Skeletal muscle satellite cell (primary cell): Measurements from ENCODE around the gene CA4.
"Not testable (repeated sequence)": the region's sequence is repeated elsewhere in the genome, so short reads cannot be mapped to it uniquely, and the experiment has no call there.

Source experiments
- H3K27me3 ChIP-seq: 2 replicates; pipeline ENCODE4 v1.7.0; 2013; ENCODE audit warnings: low read length; ENCODE audit not compliant: control insufficient read depth, insufficient read depth
- H3K36me3 ChIP-seq: 2 replicates; pipeline ENCODE4 v1.7.0; 2013; ENCODE audit warnings: mild to moderate bottlenecking, control low read depth, low read length; ENCODE audit not compliant: insufficient read depth
- H3K4me1 ChIP-seq: 2 replicates; pipeline ENCODE4 v1.7.0; 2013; ENCODE audit warnings: low read length; ENCODE audit not compliant: control insufficient read depth, insufficient read depth
- H3K4me2 ChIP-seq: 2 replicates; pipeline ENCODE4 v1.7.0; 2013; ENCODE audit warnings: mild to moderate bottlenecking, low read length
- H3K4me3 ChIP-seq: 2 replicates; pipeline ENCODE4 v1.7.0; 2013; ENCODE audit warnings: low read length
- H3K9ac ChIP-seq: 2 replicates; pipeline ENCODE4 v1.7.0; 2013; ENCODE audit warnings: mild to moderate bottlenecking, low read depth, low read length, moderate library complexity
- H3K9me3 ChIP-seq: replicated peaks from 2 replicates; pipeline ENCODE4 v1.7.0; 2013; ENCODE audit warnings: mild to moderate bottlenecking, control low read depth, low read length

The CA4 gene

DNA sequence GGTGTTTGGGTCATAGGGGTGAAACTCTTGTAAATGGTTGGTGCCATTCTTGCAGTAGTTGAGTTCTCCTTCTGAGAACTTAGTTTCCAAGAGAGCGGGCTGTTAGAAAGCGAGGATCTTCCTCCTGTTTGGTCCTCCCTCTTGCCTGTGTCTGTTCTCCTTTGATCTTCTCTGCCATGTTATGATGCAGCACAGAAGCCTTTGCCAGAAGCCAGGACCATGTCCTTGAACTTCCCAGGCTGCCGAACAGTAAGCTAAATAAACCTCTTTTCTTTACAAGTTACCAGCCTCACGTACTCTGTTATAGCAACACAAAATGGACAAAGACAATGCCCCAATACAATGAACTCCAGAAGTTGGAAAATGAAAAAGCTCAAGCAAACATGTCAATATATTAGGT, 40.3 kb downstream of the CA4 start:
- Histone ChIP-seq H3K36me3 (peaks cover 43% of the 10 kb centered on the region), H3K4me1 (peaks cover 14% of the 10 kb centered on the region)
- not testable (repeated sequence) for H3K9me3 ChIP-seq, H3K9ac ChIP-seq, H3K4me2 ChIP-seq, H3K27me3 ChIP-seq, H3K4me3 ChIP-seq

DNA sequence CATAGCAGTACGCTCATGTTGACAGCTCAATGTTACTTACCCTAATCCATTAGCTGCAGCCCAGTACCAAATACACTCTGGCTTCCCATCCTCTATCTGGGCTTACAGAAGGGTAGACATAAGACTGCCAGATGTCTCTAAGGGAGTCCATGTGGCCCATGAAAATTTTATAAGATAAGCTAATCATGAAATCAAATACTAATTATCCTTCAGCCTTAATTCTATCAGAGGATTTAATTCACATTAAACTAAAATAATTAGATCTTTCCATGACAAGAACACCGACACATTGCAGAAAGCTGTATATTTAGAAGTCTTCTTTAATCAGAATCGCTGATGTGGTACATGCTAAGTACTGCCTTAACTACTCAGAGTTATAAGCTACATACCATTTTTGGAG, 43.3 kb downstream of the CA4 start:
- H3K27me3 ChIP-seq, H3K4me2 ChIP-seq, H3K9ac ChIP-seq, H3K4me3 ChIP-seq, H3K9me3 ChIP-seq, H3K4me1 ChIP-seq: not testable (repeated sequence)
- peaks cover 42% of the 10 kb centered on the region for H3K36me3 ChIP-seq

DNA sequence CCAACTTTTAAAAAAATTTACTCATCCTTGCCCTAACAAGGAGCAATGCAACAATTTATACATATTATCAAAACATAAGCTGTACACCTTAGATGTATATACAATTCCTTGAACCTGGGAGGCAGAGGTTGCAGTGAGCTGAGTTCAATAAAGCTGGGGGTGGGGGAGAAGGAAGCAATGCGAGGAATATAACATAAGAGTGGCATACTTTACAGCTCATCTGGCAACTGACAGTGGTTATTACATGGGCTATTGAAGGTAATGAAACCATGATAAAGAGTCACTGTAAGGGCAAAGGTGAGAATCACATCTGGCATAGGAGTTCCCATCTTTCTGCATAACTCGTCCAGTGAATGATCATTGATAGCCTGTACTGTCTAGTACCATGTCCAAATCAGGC, 43.7 kb downstream of the CA4 start:
- no peak overlapping the region for H3K9ac ChIP-seq
- peaks cover 44% of the 10 kb centered on the region for H3K36me3 ChIP-seq
- H3K27me3 ChIP-seq = no peaks in the 10 kb centered on the region
- no peak overlapping the region for H3K4me2 ChIP-seq
- H3K4me1 ChIP-seq = no peaks in the 10 kb centered on the region
- H3K9me3 ChIP-seq = no peaks in the 10 kb centered on the region
- no peak overlapping the region for H3K4me3 ChIP-seq

DNA sequence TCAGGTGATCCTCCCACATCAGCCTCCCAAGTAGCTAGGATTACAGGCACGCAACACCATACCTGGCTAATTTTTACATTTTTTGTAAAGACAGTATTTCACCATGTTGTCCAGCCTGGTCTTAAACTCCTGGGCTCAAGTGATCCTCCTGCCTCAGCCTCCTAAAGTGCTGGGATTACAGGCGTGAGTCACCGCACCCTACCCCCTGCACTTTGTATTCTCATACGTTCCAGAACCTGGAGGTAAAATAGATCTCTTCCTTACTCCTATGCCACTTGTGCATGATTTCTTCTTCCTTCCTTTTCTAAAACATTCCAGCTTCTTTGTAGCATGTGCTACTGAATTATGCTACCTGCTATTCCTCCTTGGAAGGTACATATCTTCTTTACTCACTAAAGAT, 44.4 kb downstream of the CA4 start:
- not testable (repeated sequence) for H3K27me3 ChIP-seq, H3K4me3 ChIP-seq, H3K4me1 ChIP-seq, H3K4me2 ChIP-seq, H3K9ac ChIP-seq, H3K9me3 ChIP-seq
- H3K36me3 ChIP-seq = peaks cover 42% of the 10 kb centered on the region

DNA sequence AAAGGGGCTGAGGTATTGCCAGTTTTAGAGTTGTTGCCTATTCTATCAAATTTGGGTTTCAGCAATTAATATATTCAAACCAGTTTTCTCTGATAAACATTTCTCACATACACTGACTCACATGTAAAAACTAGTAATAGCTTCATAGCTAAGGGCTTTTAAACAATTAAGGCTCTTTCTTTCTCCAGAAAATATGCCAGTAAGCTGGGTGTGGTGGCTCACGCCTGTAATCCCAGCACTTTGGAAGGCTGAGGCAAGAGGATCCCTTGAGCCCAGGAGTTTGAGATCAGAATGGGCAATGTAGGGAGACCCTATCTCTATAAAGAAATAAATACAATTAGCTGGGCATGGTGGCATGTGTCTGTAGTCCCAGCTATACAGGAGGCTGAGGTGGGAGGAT, 48.9 kb downstream of the CA4 start:
- not testable (repeated sequence) for H3K4me3 ChIP-seq, H3K4me2 ChIP-seq, H3K4me1 ChIP-seq, H3K9ac ChIP-seq, H3K9me3 ChIP-seq, H3K27me3 ChIP-seq
- H3K36me3 ChIP-seq = peaks cover 20% of the 10 kb centered on the region

DNA sequence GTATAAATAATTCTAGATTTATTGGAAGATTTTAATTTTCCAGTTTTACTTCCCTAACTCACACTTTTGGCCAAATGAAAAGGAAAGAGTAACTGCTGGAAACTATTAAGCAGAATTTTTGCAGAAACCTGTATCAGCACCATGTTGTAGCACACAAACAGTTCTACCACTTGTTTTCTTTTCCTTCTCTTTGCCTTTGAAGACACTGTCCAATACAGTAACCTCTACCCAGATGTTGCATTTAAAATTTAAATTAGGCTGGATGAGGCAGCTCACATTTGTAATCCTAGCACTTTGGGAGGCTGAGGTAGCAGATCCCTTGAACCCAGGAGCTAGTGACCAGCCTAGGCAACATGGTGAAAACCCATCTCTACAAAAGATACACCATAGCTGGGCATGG, 56.0 kb downstream of the CA4 start:
- H3K9me3 ChIP-seq, H3K4me3 ChIP-seq, H3K36me3 ChIP-seq, H3K27me3 ChIP-seq, H3K4me2 ChIP-seq, H3K9ac ChIP-seq, H3K4me1 ChIP-seq: not testable (repeated sequence)

DNA sequence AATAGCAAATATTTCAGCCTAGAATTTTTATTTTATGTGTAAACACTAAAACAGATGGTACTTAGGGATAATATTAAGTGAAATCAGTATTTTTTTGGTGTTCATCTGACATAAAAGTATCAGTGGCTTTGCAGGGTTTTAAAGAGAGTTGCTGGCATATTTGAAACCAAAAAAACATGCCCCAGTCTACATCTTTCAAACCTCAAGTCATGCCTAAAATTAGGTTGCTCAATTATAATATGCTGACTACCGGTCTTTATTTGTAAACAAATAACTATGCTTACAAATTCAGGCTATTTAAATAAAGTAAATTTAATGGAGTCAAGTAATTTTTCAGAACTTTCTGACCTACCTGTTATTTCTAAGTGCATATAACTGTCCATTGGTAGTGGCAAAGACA, 58.5 kb downstream of the CA4 start:
- not testable (repeated sequence) for H3K36me3 ChIP-seq, H3K4me3 ChIP-seq, H3K4me1 ChIP-seq, H3K9me3 ChIP-seq, H3K9ac ChIP-seq, H3K27me3 ChIP-seq, H3K4me2 ChIP-seq
